Peyer's patch (tissue), 4 donors: ENCODE measurements around the gene USP17L11.
"Not testable (repeated sequence)": the region's sequence is repeated elsewhere in the genome, so short reads cannot be mapped to it uniquely, and the experiment has no call there.

Experiments used
- POLR2A ChIP-seq, 2 donors: fragments of 450-650 bp; IDR thresholded peaks; one replicate each; pipeline ENCODE4 v1.5.1; 2017; ENCODE audit warnings: antibody characterized with exemption in 2 of 2, mild to moderate bottlenecking in 2 of 2, moderate library complexity in 2 of 2
- TF ChIP-seq, protein P1 (sequence below), 6 experiments: fragments of 450-650 bp in 4 of 6; fragments of 200-600 bp in 2 of 6; sonication (generic) in 1 of 6; IDR thresholded peaks; one replicate each; pipeline ENCODE4 v1.5.1; 2017 to 2019; ENCODE audit warnings: antibody characterized with exemption in 6 of 6, mild to moderate bottlenecking in 3 of 6, moderate library complexity in 1 of 6

DNA sequence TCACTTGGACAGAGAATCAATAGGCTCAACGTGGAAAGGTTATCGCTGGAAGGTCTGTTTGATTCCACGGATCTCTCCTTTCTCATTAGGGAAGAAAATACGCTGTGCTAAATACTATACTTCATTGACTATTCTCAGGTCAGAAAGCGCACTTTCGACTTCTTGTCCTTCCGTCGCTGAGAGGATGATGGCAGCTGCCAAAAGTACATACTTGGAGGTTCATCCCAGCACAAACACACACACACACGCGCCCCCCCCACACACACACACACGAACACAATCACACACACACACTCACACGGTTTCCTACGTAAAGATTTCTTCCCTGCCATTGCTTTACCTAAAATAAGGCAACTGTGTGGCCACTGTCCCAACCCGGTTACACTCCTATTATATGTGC is 504 bp upstream of the USP17L11 start:
- TF ChIP-seq, protein P1, sequence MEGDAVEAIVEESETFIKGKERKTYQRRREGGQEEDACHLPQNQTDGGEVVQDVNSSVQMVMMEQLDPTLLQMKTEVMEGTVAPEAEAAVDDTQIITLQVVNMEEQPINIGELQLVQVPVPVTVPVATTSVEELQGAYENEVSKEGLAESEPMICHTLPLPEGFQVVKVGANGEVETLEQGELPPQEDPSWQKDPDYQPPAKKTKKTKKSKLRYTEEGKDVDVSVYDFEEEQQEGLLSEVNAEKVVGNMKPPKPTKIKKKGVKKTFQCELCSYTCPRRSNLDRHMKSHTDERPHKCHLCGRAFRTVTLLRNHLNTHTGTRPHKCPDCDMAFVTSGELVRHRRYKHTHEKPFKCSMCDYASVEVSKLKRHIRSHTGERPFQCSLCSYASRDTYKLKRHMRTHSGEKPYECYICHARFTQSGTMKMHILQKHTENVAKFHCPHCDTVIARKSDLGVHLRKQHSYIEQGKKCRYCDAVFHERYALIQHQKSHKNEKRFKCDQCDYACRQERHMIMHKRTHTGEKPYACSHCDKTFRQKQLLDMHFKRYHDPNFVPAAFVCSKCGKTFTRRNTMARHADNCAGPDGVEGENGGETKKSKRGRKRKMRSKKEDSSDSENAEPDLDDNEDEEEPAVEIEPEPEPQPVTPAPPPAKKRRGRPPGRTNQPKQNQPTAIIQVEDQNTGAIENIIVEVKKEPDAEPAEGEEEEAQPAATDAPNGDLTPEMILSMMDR (IDR thresholded peaks at IDR 0.05): not testable (repeated sequence)
- TF ChIP-seq POLR2A (IDR thresholded peaks at IDR 0.05): not testable (repeated sequence)
